B cell (primary cell): Measurements from ENCODE around the gene UBAC2. TPM values are rescaled to one million over a fixed set of nuclear protein-coding genes. Genes with fewer than 3 reads are reported as not detected.
A peak's percentile ranks its signal among the peaks of the same experiment; 100 is the strongest.

Source experiments
- ATAC-seq: fragments of 200-7000 bp; cut with Tn5 transposase; one replicate; pipeline ENCODE4 v1.10.0; 2021; ENCODE audit warnings: low read depth, mild to moderate bottlenecking, moderate number of reproducible peaks, moderate library complexity
- CTCF ChIA-PET: fragments of 350-600 bp; sonication (Branson Sonifier 250); formaldehyde crosslinking; loops from one replicate; lab custom pipeline; 2021; ENCODE audit warnings: antibody characterized with exemption, inconsistent platforms; lab: Charles Lee
- POLR2A ChIA-PET: fragments of 350-600 bp; sonication (Branson Sonifier 250); formaldehyde crosslinking; loops from one replicate; lab custom pipeline; 2021; ENCODE audit warnings: antibody characterized with exemption; lab: Charles Lee
- DNase-seq: peaks from one replicate; pipeline ENCODE4 v3.0.0; 2013
- H2AFZ ChIP-seq: 2 replicates; pipeline ENCODE4 v1.6.1; 2012; ENCODE audit warnings: mild to moderate bottlenecking, low read depth, low read length; ENCODE audit not compliant: insufficient read depth, poor library complexity, severe bottlenecking
- H3K27ac ChIP-seq, 2 donors: 1 replicate in 1 of 2; 2 replicates in 1 of 2; pipeline ENCODE4 v1.5.1; 2012 to 2013; ENCODE audit warnings: low read length in 2 of 2, mild to moderate bottlenecking in 2 of 2, moderate library complexity in 1 of 2
- H3K27me3 ChIP-seq, 4 experiments: fragments of 200-600 bp in 1 of 4; sonication (generic) in 1 of 4; replicated peaks in 1 of 4; 1 replicate in 2 of 4; 2 replicates in 2 of 4; pipeline versions ENCODE4 v1.6.1 to v1.7.0; 2013 to 2016; ENCODE audit warnings: low read length in 3 of 4, mild to moderate bottlenecking in 2 of 4, mixed read lengths in 1 of 4, moderate library complexity in 1 of 4; ENCODE audit not compliant: insufficient read depth in 4 of 4, control insufficient read depth in 3 of 4; ENCODE audit errors: control extremely low read depth in 1 of 4
- H3K36me3 ChIP-seq, 2 experiments: replicated peaks in 1 of 2; 1 replicate in 1 of 2; 2 replicates in 1 of 2; pipeline versions ENCODE4 v1.6.1 to v1.7.1; 2013; ENCODE audit warnings: low read length in 1 of 2; ENCODE audit not compliant: insufficient read depth in 2 of 2, control insufficient read depth in 1 of 2; ENCODE audit errors: control extremely low read depth in 1 of 2, extremely low read depth in 1 of 2
- H3K4me1 ChIP-seq, 2 donors: fragments of 200-600 bp in 1 of 2; sonication (generic) in 1 of 2; 1 replicate in 1 of 2; 2 replicates in 1 of 2; pipeline versions ENCODE4 v1.5.1 to v1.6.1; 2013 to 2017; ENCODE audit warnings: low read length in 2 of 2; ENCODE audit not compliant: control insufficient read depth in 2 of 2, insufficient read depth in 2 of 2
- H3K4me2 ChIP-seq: replicated peaks from 2 replicates; pipeline ENCODE3; 2012; ENCODE audit warnings: mild to moderate bottlenecking, low read depth, low read length; ENCODE audit not compliant: poor library complexity, severe bottlenecking
- H3K4me3 ChIP-seq, 5 experiments: fragments of 200-600 bp in 1 of 5; sonication (generic) in 1 of 5; 1 replicate in 3 of 5; 2 replicates in 2 of 5; pipeline versions ENCODE4 v1.5.1 to v1.7.0; 2011 to 2016; ENCODE audit warnings: low read length in 4 of 5, mild to moderate bottlenecking in 4 of 5, low read depth in 2 of 5, control low read depth in 1 of 5, moderate library complexity in 1 of 5; ENCODE audit not compliant: insufficient read depth in 1 of 5; ENCODE audit errors: control extremely low read depth in 1 of 5, extremely low read depth in 1 of 5
- H3K79me2 ChIP-seq: fragments of 200-600 bp; sonication (generic); one replicate; pipeline ENCODE4 v1.6.0; 2016; ENCODE audit warnings: low read length; ENCODE audit not compliant: control insufficient read depth, insufficient read depth
- H3K9ac ChIP-seq: fragments of 200-600 bp; sonication (generic); 2 replicates; pipeline ENCODE4 v1.6.1; 2017; ENCODE audit warnings: mild to moderate bottlenecking, low read length, moderate library complexity
- H3K9me3 ChIP-seq, 3 donors: one replicate each; pipeline versions ENCODE4 v1.6.1 to v1.7.1; 2013; ENCODE audit warnings: low read length in 2 of 3; ENCODE audit not compliant: control insufficient read depth in 2 of 3, insufficient read depth in 1 of 3; ENCODE audit errors: control extremely low read depth in 1 of 3
- H4K20me1 ChIP-seq: 2 replicates; pipeline ENCODE4 v1.6.0; 2012; ENCODE audit warnings: mild to moderate bottlenecking, low read length; ENCODE audit not compliant: insufficient read depth, control insufficient read depth, poor library complexity, severe bottlenecking
- H3K27ac Mint-ChIP-seq: one replicate; pipeline ENCODE4 v1.8.0; 2021; ENCODE audit warnings: mixed read lengths
- H3K27me3 Mint-ChIP-seq: one replicate; pipeline ENCODE4 v1.8.0; 2021; ENCODE audit warnings: mixed read lengths
- H3K4me1 Mint-ChIP-seq: one replicate; pipeline ENCODE4 v1.8.0; 2021; ENCODE audit warnings: mixed read lengths
- H3K4me3 Mint-ChIP-seq: one replicate; pipeline ENCODE4 v1.8.0; 2021; ENCODE audit warnings: mixed read lengths
- H3K9me3 Mint-ChIP-seq: one replicate; pipeline ENCODE4 v1.8.0; 2022; ENCODE audit warnings: mixed read lengths; ENCODE audit not compliant: insufficient read depth
- CTCF ChIP-seq: fragments of 200-600 bp; IDR thresholded peaks from one replicate; pipeline ENCODE4 v1.8.0; 2022; ENCODE audit warnings: antibody characterized with exemption, mild to moderate bottlenecking
- EZH2 ChIP-seq: IDR thresholded peaks from 2 replicates; pipeline ENCODE4 v1.6.1; 2012; ENCODE audit warnings: borderline replicate concordance, low read depth, mild to moderate bottlenecking, moderate library complexity, low read length; ENCODE audit not compliant: insufficient read depth, poor library complexity, severe bottlenecking
- WGBS: methylation state at CpG from one replicate; pipeline ENCODE4 v1.1.5; 2013; ENCODE audit warnings: missing lambda C conversion rate; ENCODE audit not compliant: insufficient coverage; 5-methylcytosine and 5-hydroxymethylcytosine counted together
- intact Hi-C: fragments of 100-400 bp; cut with micrococcal nuclease; formaldehyde crosslinking; loops from one replicate; pipeline ENCODE4 v1.10.0; 2022
- polyA plus RNA-seq: library from polyadenylated mRNA; depleted of rRNA; stranded (reverse); fragments of >200 nt; gene quantifications from 2 replicates; pipeline ENCODE4 v1.2.3, GENCODE V29; 2012
- total RNA-seq, 2 donors: library from RNA; stranded (reverse); fragments of 120-200 nt in 1 of 2; gene quantifications; 1 replicate in 1 of 2; 2 replicates in 1 of 2; pipeline versions ENCODE4 v1.2.3 to v1.2.4, GENCODE V29; 2013 to 2022

The UBAC2 gene
- total and polyA plus RNA-seq, 2 donors (not counting 1 experiment from before 2014, with no cell fraction given): 56.3 to 60.8 TPM

GRCh38 chr13:99311137-99311536, 110.5 kb downstream of the UBAC2 start:
- peaks cover 24 to 35% of the 10 kb centered on the region in 2 donors for H3K4me1 ChIP-seq
- Mint-ChIP-seq H3K27me3 (no peaks in the 10 kb centered on the region), H3K4me3 (peak overlapping the region; percentile 55), H3K4me1 (peaks cover 55% of the 10 kb centered on the region), H3K27ac (peak overlapping the region; percentile 75), H3K9me3 (no peaks in the 10 kb centered on the region)
- intact Hi-C loops: no loop called here
- no peak overlapping the region for H3K9ac ChIP-seq
- ATAC-seq (no peak), DNase-seq (no peak)
- POLR2A ChIA-PET: no interaction called here
- peaks cover 84% of the 10 kb centered on the region for H3K79me2 ChIP-seq
- no peak for TF ChIP-seq EZH2
- TF ChIP-seq CTCF: no peak
- no peak overlapping the region for H3K27ac ChIP-seq
- no peak overlapping the region for H2AFZ ChIP-seq
- CTCF ChIA-PET: interaction anchor here (0.8 to 1.1 kb wide), 2 partner anchors 10 to 41 kb away, joined by 3 read pairs; no protein-coding TSS in a partner anchor
- no peaks in the 10 kb centered on the region for H3K9me3 ChIP-seq
- H3K4me2 ChIP-seq: no peak overlapping the region
- H3K27me3 ChIP-seq: no peaks in the 10 kb centered on the region
- no peak overlapping the region for H3K4me3 ChIP-seq
- H3K36me3 ChIP-seq: peaks cover 1 to 22% of the 10 kb centered on the region in 2 experiments
- 93% methylated on average over 3 of the region's 4 CpGs for WGBS
- H4K20me1 ChIP-seq: no peaks in the 10 kb centered on the region

GRCh38 chr13:99311748-99312492, 111.3 kb downstream of the UBAC2 start:
- intact Hi-C loops: no loop called here
- H3K4me1 Mint-ChIP-seq: peaks cover 52% of the 10 kb centered on the region

More at GRCh38 chr13:99311748-99312492, 111.3 kb downstream of the UBAC2 start:
- peaks cover 84% of the 10 kb centered on the region for H3K79me2 ChIP-seq
- CTCF ChIA-PET: interaction anchor here (0.8 to 2.1 kb wide), 6 partner anchors 8 to 124 kb away, joined by 3 to 6 read pairs (median 4); no protein-coding TSS in a partner anchor
- Mint-ChIP-seq H3K27ac (peak overlapping the region; percentile 48), H3K4me3 (no peak overlapping the region), H3K27me3 (no peaks in the 10 kb centered on the region), H3K9me3 (no peaks in the 10 kb centered on the region)
- H4K20me1 ChIP-seq: no peaks in the 10 kb centered on the region
- no peak overlapping the region for H2AFZ ChIP-seq
- no peaks in the 10 kb centered on the region for H3K27me3 ChIP-seq
- no peak overlapping the region for H3K4me3 ChIP-seq
- WGBS: 89% methylated on average over 10 of the region's 10 CpGs
- no peak overlapping the region for H3K9ac ChIP-seq
- TF ChIP-seq EZH2: no peak
- POLR2A ChIA-PET: interaction anchor here (0.6 to 0.9 kb wide), 2 partner anchors 16 to 111 kb away, joined by 3 read pairs; no protein-coding TSS in a partner anchor
- no peak for ATAC-seq
- peaks cover 1 to 30% of the 10 kb centered on the region in 2 experiments for H3K36me3 ChIP-seq
- no peak overlapping the region for H3K4me2 ChIP-seq
- no peak overlapping the region for H3K27ac ChIP-seq
- H3K4me1 ChIP-seq: peaks cover 24 to 35% of the 10 kb centered on the region in 2 donors
- no peaks in the 10 kb centered on the region for H3K9me3 ChIP-seq
- DNase-seq: no peak
